Fibroblast of pulmonary artery (primary cell): ENCODE data around the gene SLC7A6OS.
A peak's percentile ranks its signal among the peaks of the same experiment; 100 is the strongest.

ENCODE experiments used
- DNase-seq: peaks from one replicate; pipeline ENCODE4 v3.0.0-alpha.2; 2010; ENCODE audit warnings: low read depth
- H3K4me3 ChIP-seq: replicated peaks from 2 replicates; pipeline ENCODE4 v1.5.1; 2011; ENCODE audit warnings: low read depth, mild to moderate bottlenecking, control low read depth, low read length, moderate library complexity
- CTCF ChIP-seq: IDR thresholded peaks from 2 replicates; pipeline ENCODE4 v1.5.1; 2011; ENCODE audit warnings: mild to moderate bottlenecking, control low read depth, low read length, inconsistent platforms; ENCODE audit errors: missing control alignments

SLC7A6OS gene

GRCh38 chr16:68310774-68311511, at the start of gene SLC7A6OS, which contains the start of gene PRMT7:
SLC7A6OS (minus strand) TSS chr16:68310946; CDS start chr16:68310926, 20 bp downstream.
PRMT7 (plus strand) TSS chr16:68311019; CDS start chr16:68315980, 4,961 bp downstream.
- TF ChIP-seq CTCF: no peak
- peak within 1 kb of the TSS; percentile 98 for H3K4me3 ChIP-seq
- peak; percentile 85 for DNase-seq

GRCh38 chr16:68359398-68360191, 48.8 kb upstream of the SLC7A6OS start:
- no peak overlapping the region for H3K4me3 ChIP-seq
- DNase-seq: no peak
- no peak for TF ChIP-seq CTCF

- DNase-seq: no peak
- no peak overlapping the region for H3K4me3 ChIP-seq
- no peak for TF ChIP-seq CTCF
Measured at GRCh38 chr16:68358951-68359350, 48.2 kb upstream of the SLC7A6OS start.

- TF ChIP-seq CTCF: no peak
- DNase-seq: no peak
- no peak overlapping the region for H3K4me3 ChIP-seq
Measured at GRCh38 chr16:68357923-68358322, 47.2 kb upstream of the SLC7A6OS start.

- no peak overlapping the region for H3K4me3 ChIP-seq
- TF ChIP-seq CTCF: no peak
- no peak for DNase-seq
Measured at GRCh38 chr16:68357521-68357922, 46.8 kb upstream of the SLC7A6OS start.

- no peak for DNase-seq
- H3K4me3 ChIP-seq: no peak overlapping the region
- TF ChIP-seq CTCF: no peak
Measured at GRCh38 chr16:68356919-68357286, 46.2 kb upstream of the SLC7A6OS start.
